GM11168 (cell line): ENCODE measurements around the gene RAN.
"Not testable (repeated sequence)": the region's sequence is repeated elsewhere in the genome, so short reads cannot be mapped to it uniquely, and the experiment has no call there.

Experiments
- in situ Hi-C: fragments of 300-500 bp; cut with MboI; formaldehyde crosslinking; loops from one replicate; pipeline ENCODE4 v1.12.0; 2022; ENCODE audit warnings: low sequenced_read_pairs; ENCODE audit not compliant: unreplicated experiment

RAN gene

DNA sequence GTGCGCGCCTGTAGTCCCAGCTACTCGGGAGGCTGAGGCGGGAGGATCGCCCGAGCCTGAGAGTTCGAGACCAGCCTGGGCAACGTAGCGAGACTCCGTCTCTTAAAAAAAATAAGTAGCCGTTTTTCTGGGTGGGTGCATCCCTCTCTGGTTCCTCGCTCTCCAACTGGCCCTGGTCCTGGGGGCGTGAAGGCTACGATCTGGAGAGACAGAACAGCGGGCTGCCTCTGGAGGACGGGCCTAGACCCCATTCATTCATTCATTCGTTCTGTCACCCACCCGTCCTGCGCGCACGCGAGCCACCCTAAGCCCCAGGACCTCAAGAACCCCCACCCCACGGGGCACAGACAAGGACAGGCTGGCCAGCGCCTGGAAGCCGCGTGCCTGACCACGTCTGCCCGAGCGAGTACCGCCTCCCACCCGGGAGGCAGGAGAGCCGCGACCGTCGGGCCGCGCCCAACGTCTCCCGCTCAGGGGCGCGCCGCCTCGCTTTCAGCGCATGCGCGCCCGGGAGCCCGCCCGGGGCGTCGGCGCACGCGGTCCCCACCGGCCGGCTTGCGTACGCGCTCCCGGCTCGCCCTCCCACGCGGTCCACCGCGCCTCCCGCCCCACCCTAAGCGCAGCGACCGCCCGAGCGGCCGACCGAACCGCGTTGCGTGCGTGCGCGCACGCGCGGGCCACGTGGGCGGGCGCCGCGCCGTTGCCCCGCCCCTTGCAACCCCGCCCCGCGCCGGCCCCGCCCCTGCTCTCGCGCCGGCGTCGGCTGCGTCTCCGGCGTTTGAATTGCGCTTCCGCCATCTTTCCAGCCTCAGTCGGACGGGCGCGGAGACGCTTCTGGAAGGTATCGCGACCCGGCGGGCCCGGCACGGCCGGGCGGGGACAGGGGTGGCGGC, at the start of gene RAN:
Gene RAN (plus strand): TSS at position 781 of the 893 bp plus-strand sequence. CDS start 528 bp downstream, outside the sequence.
- in situ Hi-C loops = no loop called here

DNA sequence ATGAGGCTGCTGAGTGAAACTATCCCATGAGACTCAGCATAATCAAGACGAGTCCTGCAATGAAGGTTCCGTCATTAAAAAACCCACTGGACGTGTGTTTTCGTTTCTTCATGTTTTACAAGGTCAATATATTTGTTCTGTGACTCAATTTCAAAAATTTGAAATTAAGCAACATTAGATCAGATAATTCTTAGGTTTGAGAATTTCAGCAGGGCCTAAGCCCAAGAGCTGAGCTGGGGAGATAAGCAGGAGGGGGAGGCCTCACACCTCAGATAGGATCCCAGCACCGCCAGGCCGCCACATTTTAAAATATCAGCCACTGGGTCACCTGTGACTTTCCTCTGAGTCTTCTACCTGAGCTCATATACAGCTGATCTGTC, 46.1 kb upstream of the RAN start:
- in situ Hi-C loops = no loop called here

GRCh38 chr12:130826151-130826801, 45.6 kb upstream of the RAN start:
- in situ Hi-C loops = no loop called here

DNA sequence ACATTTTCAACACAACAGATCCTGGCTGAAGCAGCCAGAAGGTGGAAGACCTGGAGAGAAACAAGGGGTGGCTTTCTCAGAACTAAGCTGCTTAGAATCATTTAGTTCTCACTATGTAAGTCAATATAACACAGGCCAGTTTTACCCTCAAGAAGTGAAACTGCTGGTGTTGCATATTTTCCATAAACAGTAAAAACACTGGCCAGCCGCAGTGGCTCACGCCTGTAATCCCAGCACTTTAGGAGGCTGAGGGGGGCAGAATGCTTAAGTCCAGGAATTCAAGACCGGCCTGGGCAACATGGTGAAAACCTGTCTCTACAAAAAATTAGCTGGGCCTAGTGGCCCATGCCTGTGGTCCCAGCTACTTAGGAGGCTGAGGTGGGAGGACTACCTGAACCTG, 44.4 kb upstream of the RAN start:
- in situ Hi-C loops = no loop called here

DNA sequence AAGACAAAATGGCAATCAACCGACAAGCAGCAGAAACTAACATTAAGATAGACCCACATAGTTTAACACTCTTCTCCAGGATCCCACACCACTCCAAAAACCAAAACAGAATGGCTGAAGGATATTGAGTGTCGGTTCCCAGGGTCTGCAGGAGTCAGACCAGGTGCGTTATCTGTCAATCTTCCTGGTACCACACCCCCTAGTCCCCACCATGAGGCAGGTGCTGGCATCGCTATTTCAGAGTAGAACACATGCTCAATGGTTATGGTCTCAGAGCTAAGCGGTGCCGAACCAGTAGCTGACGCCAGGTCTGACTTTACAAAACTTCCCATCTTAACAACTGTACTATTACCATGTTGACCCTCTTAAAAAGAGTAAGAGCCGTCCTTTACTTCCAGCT, 43.0 kb upstream of the RAN start:
- in situ Hi-C loops = no loop called here

DNA sequence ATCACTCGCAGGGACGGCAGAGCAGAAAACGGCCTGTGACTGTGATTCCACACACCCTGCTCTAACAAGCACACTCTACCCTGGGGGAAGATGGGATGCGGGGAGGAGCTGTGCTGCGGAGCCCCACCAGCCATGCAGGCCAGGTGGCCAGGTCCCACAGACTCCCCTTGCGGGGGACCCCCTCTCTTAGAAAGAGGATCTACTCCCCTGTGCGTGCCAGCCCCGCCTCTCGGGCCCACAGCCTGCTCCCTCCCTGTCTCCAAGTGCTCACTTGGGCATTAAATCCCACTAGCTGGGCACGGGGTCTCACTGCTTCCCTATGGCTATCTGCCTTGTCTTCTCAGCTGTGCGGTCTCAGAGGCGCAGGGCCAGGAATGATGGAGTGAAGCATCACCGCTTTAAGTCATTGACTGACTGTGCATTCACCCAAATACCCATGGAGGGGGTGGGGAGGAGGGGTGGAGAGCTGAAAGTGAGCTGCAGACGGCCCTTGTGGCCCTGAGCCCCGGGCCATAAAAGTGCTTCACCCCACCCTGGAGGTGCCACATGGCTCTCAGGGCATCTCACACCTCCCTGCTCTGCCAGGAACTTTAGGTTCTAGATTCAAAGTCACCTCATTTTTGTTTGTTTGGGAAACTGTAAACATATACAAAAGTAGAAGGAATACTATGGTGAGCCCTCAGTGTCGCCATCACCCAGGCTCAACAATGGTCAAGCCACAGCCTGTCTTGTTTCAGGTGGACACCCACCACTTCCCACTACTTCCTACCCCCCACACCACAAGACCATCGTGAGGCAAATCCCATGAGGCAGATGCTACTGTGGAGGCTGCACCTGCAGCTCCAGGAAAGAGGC, 42.2 kb upstream of the RAN start:
- in situ Hi-C loops = no loop called here

DNA sequence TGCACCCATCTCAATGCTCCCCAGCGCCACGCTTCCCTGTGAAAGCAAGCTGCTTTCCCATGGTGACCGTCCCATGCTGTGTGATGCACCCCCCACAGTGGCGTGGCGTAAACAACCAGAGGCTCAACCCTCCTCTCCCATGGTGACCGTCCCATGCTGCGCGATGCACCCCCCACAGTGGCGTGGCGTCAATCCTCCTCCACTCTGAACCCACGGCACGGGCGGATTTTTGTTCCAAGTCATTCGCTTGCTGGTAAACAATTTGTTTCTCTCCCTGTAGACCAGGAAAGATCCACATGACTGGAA, 41.7 kb upstream of the RAN start:
- in situ Hi-C loops = no loop called here

DNA sequence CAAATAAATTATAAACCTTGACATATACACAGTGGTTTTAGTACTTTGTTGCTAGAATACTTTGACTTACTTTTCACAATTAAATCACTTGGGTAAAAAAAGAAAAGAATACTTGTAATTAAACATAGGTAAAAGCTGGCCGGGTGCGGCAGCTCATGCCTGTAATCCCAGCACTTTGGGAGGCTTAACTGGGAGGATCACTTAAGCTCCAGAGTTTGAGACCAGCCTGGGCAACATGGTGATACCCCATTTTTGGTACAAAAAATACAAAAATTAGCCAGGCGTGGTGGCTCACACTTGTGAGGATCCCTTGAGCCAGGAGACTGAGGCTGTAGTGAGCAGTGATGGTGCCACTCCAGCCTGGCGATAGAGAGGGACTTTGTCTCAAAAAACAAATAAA, 40.6 kb upstream of the RAN start:
- in situ Hi-C loops = no loop called here

DNA sequence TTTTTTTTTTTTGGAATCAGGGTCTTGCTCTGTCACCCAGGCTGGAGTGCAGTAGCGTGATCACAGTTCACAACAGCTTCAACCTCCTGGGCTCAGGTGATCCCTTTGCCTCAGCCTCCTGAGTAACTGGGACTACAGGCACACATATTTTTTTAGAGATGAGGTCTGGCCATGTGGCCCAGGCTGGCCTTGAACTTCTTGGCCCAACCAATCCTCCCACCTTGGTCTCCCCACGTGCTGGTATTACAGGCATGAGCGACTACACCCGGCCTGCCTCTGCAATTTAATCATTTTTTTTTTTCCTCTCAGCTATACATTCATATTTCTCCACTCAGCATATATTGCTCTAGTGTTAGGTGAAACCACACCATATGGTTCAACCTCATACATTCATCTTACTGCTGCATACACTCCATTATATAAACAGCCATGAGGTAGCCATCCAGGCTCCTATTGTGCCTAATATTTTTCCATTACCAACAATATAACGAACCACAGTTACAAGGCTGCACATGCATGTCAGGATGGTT, 39.9 kb upstream of the RAN start:
- in situ Hi-C loops = no loop called here

DNA sequence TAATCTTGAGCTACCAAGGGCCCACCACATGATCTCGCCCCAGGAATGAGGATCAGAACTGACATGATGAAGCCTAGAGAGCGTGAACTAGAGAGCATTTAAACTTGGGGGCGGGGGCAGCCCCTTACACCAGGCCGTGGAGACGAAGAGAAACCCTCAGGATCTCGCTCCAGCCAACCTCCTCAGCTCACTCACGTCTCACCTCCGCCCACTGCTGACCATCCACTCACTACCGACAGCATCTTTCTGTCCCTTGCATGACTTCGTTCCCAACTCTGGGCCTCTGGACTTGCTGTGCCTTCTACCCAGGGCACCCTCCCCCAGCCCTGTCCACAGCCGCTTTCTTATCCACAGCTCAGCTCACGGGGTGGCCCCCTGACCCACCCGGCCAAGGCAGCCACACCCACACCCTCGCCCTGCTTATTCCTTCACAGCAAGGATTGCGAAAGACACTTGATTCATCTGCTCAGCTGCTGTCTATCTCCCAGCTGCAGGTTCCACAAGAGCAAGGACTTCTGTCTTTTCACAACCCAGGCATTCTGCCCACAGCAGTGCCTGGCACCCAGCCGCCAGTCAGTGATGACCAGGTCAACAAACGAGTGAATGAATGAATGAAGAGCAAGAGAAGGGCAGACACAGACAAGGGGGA, 39.2 kb upstream of the RAN start:
- in situ Hi-C loops = no loop called here

- in situ Hi-C loops = no loop called here
Observed at GRCh38 chr12:130835011-130835410, 36.9 kb upstream of the RAN start.

DNA sequence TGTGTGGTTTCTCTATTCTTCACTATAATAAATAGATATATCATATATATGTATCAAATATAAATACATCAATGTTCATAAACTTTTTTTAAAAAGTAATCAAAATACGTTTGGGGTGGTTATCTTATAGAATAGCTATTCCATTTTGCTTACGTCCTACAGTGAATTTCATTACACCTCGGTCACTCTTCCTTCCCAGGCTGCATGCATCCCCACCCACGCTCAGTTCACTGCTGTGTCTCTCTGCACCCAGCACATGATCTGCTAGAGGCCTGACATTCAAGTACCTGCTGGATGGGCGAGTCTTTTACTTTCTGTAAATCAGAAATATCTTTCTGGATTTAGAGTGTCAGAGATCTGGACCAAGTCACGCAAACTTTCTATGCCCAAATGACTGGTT, 36.4 kb upstream of the RAN start:
- in situ Hi-C loops = no loop called here

GRCh38 chr12:130838284-130838950, 33.4 kb upstream of the RAN start:
- in situ Hi-C loops = no loop called here

DNA sequence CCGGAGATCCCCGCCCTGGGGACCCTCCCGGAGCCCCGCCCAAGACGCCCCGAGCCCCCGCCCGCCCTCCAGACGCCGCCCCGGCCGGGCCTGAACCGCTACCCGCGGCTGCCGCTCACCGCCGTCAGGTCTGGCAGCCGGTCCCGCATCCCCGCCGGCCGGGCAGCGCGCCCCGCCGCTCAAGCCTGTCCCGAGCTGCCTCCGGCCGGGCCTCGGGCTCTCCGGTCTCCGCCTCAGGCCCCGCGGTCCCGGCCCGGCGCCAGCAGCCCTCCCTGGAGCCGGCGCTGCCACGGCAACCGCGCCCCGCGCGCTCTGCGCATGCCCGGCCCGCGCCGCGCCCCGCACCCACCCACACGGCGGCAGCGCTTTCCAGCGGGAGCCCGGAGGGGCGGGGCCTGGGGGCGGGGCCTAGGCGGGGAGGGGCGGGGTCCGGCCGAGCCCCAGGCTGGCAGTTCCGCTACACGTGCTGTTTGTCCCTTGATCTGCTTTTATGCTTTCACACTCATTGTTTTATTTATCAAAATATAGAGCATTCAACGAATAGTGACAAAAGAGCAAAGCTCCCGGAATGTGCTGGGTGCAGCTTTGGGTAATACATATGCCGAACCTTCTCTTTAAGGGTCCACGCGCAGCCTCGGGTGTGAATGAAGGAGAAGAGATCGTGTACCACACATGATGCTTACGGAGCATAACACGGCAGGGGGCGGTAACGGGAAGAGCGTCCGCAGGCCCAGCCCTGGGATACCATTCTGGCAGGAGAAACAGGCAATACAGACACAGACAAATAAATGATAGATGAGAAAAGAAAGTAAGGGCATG, 32.7 kb upstream of the RAN start, which contains the start of gene STX2:
Gene STX2 (minus strand): TSS at position 300 of the 819 bp plus-strand sequence. CDS start 151 bp downstream, at position 149.
- in situ Hi-C loops = no loop called here

DNA sequence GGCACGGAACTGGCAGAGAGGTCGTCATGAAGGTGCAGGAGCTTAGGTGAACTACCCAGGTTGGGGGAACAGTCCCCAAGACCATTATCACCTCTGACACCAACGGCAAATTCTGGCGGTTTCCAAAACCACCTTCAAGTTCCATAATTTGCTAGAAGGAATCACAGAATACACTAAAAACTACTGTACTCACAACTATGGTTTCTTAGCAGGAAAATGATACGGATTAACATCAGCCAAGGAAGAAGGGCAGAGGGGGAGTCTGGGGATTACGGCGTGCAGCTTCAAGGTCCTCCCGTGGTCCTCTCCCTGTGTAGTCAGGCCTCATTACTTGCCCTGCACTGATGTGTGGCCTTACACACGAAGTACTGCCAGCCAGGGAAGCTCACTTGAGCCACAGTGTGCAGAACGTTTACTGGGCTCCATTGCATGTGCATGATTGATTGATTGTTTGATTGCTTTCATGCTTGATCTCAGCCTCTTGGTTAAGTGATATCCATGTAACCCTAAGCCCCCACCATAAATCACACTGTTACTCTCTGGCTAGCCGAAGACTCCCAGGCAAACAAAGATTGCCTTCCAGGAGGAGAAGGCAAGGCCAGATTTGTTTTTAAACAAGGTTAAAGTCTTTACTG, 32.0 kb upstream of the RAN start:
- in situ Hi-C loops = no loop called here

DNA sequence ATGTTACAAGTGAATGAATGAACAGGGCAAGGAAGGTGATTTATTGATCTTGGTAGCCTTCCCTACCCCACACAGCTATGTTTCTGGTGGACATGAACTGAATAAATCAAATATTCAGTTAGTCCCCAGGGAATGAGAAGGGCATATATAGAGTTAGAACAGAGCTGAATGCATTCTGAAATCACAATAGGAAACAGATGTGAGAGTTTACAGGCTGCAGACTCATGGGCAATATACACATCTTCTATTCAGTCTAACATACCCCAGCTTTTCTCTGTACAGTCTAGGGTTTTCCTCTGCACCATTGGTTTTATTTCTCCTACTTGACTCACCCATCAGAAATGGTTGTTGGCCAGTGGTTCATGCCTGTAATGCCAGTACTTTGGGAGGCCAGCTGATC, 25.5 kb upstream of the RAN start:
- in situ Hi-C loops = no loop called here

GRCh38 chr12:130847112-130847511, 24.8 kb upstream of the RAN start:
- in situ Hi-C loops = no loop called here

GRCh38 chr12:130848105-130848504, 23.8 kb upstream of the RAN start:
- in situ Hi-C loops = not testable (repeated sequence)
